Peyer's patch (tissue), 4 donors: ENCODE measurements around the gene ZNF519. TPM values are rescaled to one million over a fixed set of nuclear protein-coding genes. Genes with fewer than 3 reads are reported as not detected.
"Not testable (repeated sequence)": the region's sequence is repeated elsewhere in the genome, so short reads cannot be mapped to it uniquely, and the experiment has no call there.

Experiments
- DNase-seq, 3 donors: peaks; one replicate each; pipeline ENCODE4 v3.0.0-alpha.2; 2017 to 2019
- H3K27ac ChIP-seq, 4 donors: fragments of 200-600 bp; sonication (generic); one replicate each; pipeline ENCODE4 v1.5.1; 2016 to 2019
- H3K27me3 ChIP-seq, 2 donors: fragments of 200-600 bp; sonication (generic); one replicate each; pipeline ENCODE4 v1.5.1; 2019
- H3K36me3 ChIP-seq, 3 donors: fragments of 200-600 bp; sonication (generic); one replicate each; pipeline ENCODE4 v1.5.1; 2016 to 2019
- H3K4me1 ChIP-seq, 4 donors: fragments of 200-600 bp; sonication (generic); one replicate each; pipeline ENCODE4 v1.5.1; 2016 to 2019
- H3K4me3 ChIP-seq, 4 donors: fragments of 200-600 bp; sonication (generic); 1 replicate in 3 of 4; 2 replicates in 1 of 4; pipeline ENCODE4 v1.5.1; 2016 to 2019; ENCODE audit warnings: mild to moderate bottlenecking in 1 of 4
- H3K9me3 ChIP-seq, 4 donors: fragments of 200-600 bp; sonication (generic); one replicate each; pipeline ENCODE4 v1.5.1; 2016 to 2019; ENCODE audit warnings: mild to moderate bottlenecking in 1 of 4
- CTCF ChIP-seq, 6 experiments: fragments of 450-650 bp in 4 of 6; fragments of 200-600 bp in 2 of 6; sonication (generic) in 1 of 6; IDR thresholded peaks; one replicate each; pipeline ENCODE4 v1.5.1; 2017 to 2019; ENCODE audit warnings: antibody characterized with exemption in 6 of 6, mild to moderate bottlenecking in 3 of 6, moderate library complexity in 1 of 6
- POLR2A ChIP-seq, 2 donors: fragments of 450-650 bp; IDR thresholded peaks; one replicate each; pipeline ENCODE4 v1.5.1; 2017; ENCODE audit warnings: antibody characterized with exemption in 2 of 2, mild to moderate bottlenecking in 2 of 2, moderate library complexity in 2 of 2
- total RNA-seq, 4 donors: library from RNA; depleted of rRNA; stranded (reverse); fragments of >200 nt; gene quantifications; one replicate each; pipeline ENCODE4 v1.1.0, GENCODE V29; 2016

ZNF519 gene
- total RNA-seq, 4 donors from 2014 or later: 1.9 to 10.7 (median 3.3) TPM

- DNase-seq: no peak
Measured at GRCh38 chr18:14144628-14144895, 12.3 kb upstream of the ZNF519 start.

GRCh38 chr18:14143871-14144627 is 11.8 kb upstream of the ZNF519 start:
- H3K4me3 ChIP-seq, DNase-seq, H3K9me3 ChIP-seq, H3K4me1 ChIP-seq, H3K27ac ChIP-seq, H3K27me3 ChIP-seq, H3K36me3 ChIP-seq: not testable (repeated sequence)

More at GRCh38 chr18:14144628-14144895, 12.3 kb upstream of the ZNF519 start:
- H3K4me3 ChIP-seq: no peak overlapping the region
- no peak overlapping the region for H3K27ac ChIP-seq
- no peaks in the 10 kb centered on the region for H3K36me3 ChIP-seq
- no peaks in the 10 kb centered on the region for H3K9me3 ChIP-seq
- H3K27me3 ChIP-seq: no peaks in the 10 kb centered on the region
- H3K4me1 ChIP-seq: no peaks in the 10 kb centered on the region
- TF ChIP-seq POLR2A (IDR thresholded peaks at IDR 0.05): no peak
- TF ChIP-seq CTCF (IDR thresholded peaks at IDR 0.05): no peak

- not testable (repeated sequence) for H3K36me3 ChIP-seq, H3K4me1 ChIP-seq, H3K27me3 ChIP-seq, DNase-seq, H3K4me3 ChIP-seq, H3K9me3 ChIP-seq, H3K27ac ChIP-seq
Measured at GRCh38 chr18:14143396-14143795, 11.2 kb upstream of the ZNF519 start.

- not testable (repeated sequence) for H3K4me1 ChIP-seq, H3K27ac ChIP-seq, H3K9me3 ChIP-seq, H3K27me3 ChIP-seq, H3K4me3 ChIP-seq, DNase-seq, H3K36me3 ChIP-seq
Measured at GRCh38 chr18:14142177-14142576, 9.9 kb upstream of the ZNF519 start.

- not testable (repeated sequence) for H3K27me3 ChIP-seq, H3K4me3 ChIP-seq, H3K9me3 ChIP-seq, H3K27ac ChIP-seq, H3K4me1 ChIP-seq, H3K36me3 ChIP-seq, DNase-seq
Measured at GRCh38 chr18:14139583-14139982, 7.3 kb upstream of the ZNF519 start.

GRCh38 chr18:14137971-14138370 is 5.7 kb upstream of the ZNF519 start:
- not testable (repeated sequence) for H3K4me3 ChIP-seq, DNase-seq, H3K4me1 ChIP-seq, H3K27me3 ChIP-seq, H3K9me3 ChIP-seq, H3K36me3 ChIP-seq, H3K27ac ChIP-seq

DNA sequence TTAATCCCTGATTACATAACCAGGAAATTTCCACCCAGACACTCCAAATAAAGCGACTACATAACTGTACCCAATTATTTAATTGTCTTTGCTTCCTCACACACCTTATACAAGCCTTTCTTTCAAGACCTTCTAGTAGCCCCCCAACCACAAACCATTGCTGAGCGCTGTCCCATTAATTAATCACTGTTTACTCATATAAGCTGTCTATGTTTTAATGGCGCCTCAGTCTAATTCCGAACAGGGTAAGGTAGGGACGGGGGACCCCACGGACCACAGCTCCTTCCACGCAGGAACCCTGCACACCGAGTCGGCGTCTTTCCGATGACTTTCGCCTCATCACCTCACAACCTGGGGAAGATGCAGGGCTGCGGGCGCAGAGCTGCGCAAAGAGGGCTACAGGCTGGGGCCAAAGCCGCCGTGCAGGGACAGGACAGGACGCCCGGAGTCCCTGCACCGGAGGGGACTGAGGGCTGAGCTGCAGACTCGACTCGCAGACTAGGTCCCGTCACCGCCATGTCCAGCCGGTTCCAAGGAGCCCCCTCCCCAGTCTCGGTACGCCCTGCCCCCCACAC is 452 bp downstream of the ZNF519 start:
- not testable (repeated sequence) for H3K9me3 ChIP-seq, H3K4me1 ChIP-seq, DNase-seq, H3K27me3 ChIP-seq, H3K36me3 ChIP-seq
- peak overlapping the region; percentile 26 to 49 (median 42) for H3K27ac ChIP-seq
- peak overlapping the region; percentile 52 to 79 (median 62) for H3K4me3 ChIP-seq

GRCh38 chr18:14130804-14131203 is 1.4 kb downstream of the ZNF519 start:
- not testable (repeated sequence) for H3K27me3 ChIP-seq, DNase-seq, H3K9me3 ChIP-seq, H3K36me3 ChIP-seq, H3K4me3 ChIP-seq, H3K4me1 ChIP-seq, H3K27ac ChIP-seq

DNA sequence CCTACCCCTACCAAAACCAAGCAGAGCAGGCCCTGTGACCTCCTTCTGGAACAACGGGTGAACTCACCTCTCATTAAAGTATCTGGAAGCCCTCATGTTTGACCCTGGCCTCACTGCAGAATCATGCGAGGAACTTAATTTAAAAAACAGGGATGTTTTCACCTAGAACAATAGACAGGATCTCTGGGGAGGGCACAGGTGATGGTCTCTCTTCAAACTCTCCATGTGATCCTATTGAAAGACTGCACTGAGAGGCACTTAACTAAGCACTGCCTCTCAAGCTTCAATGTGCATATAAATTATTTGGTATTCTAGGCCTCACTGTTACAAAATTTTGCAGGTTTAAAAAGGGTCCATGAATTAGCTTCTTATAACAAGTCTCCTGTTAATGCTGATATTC is 7.5 kb downstream of the ZNF519 start:
- TF ChIP-seq POLR2A (IDR thresholded peaks at IDR 0.05): no peak
- no peak for TF ChIP-seq CTCF (IDR thresholded peaks at IDR 0.05)
- Histone ChIP-seq H3K4me3 (no peak overlapping the region), H3K27ac (no peak overlapping the region), H3K4me1 (no peaks in the 10 kb centered on the region), H3K36me3 (no peaks in the 10 kb centered on the region), H3K9me3 (no peaks in the 10 kb centered on the region), H3K27me3 (no peaks in the 10 kb centered on the region)
- no peak for DNase-seq
